ENCODE data around the gene TICAM1.
"Not testable (repeated sequence)": the region's sequence is repeated elsewhere in the genome, so short reads cannot be mapped to it uniquely, and the experiment has no call there.

DNA sequence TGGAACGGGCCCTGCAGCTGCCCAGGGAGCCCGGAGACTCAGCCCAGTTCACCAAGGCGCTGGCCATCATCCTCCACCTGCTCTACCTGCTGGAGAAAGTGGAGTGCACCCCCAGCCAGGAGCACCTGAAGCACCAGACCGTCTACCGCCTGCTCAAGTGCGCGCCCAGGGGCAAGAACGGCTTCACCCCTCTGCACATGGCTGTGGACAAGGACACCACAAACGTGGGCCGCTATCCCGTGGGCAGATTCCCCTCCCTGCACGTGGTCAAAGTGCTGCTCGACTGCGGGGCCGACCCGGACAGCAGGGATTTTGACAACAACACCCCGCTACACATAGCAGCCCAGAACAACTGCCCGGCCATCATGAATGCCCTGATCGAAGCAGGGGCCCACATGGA lies 38.2 kb downstream of the TICAM1 start:
- TF ChIP-seq POLR2A (IDR thresholded peaks at IDR 0.05; ENCODE audit: low read depth, low read length); POLR2AphosphoS5 (IDR thresholded peaks at IDR 0.05; ENCODE audit: low read depth, low read length); TAF1 (IDR thresholded peaks at IDR 0.05; ENCODE audit: low read depth, low read length); PAX5 (IDR thresholded peaks at IDR 0.05; ENCODE audit: insufficient read depth, low read length, severe bottlenecking): not testable (repeated sequence)

All from GM12891 (cell line).